ENCODE measurements around the gene DDHD1. TPM values are rescaled to one million over a fixed set of nuclear protein-coding genes. Genes with fewer than 3 reads are reported as not detected.
"Not testable (repeated sequence)": the region's sequence is repeated elsewhere in the genome, so short reads cannot be mapped to it uniquely, and the experiment has no call there.

The DDHD1 gene
- total and polyA plus RNA-seq, 2 experiments from 2014 or later, result 15.2 to 25.9 TPM

- H3K36me3 ChIP-seq, result no peaks in the 10 kb centered on the region
- H3K9me3 ChIP-seq (ENCODE audit: low read depth), result no peaks in the 10 kb centered on the region
- no peaks in the 10 kb centered on the region for H3K4me1 ChIP-seq (ENCODE audit: low read depth)
- H3K27ac ChIP-seq, result peak overlapping the region; percentile 14
- TF ChIP-seq CTCF (IDR thresholded peaks at IDR 0.05; ENCODE audit: low read depth, low read length), result no peak
- DNase-seq (ENCODE audit: low read depth in 1 of 2, low spot score in 1 of 2), result no peak
- no peak overlapping the region for H3K4me3 ChIP-seq
- H3K27me3 ChIP-seq, result no peaks in the 10 kb centered on the region
Measured at GRCh38 chr14:53127832-53128231, 25.3 kb downstream of the DDHD1 start.

- Histone ChIP-seq H3K27ac (no peak overlapping the region), H3K4me1 (ENCODE audit: low read depth) (no peaks in the 10 kb centered on the region), H3K9me3 (ENCODE audit: low read depth) (no peaks in the 10 kb centered on the region), H3K27me3 (no peaks in the 10 kb centered on the region), H3K36me3 (no peaks in the 10 kb centered on the region), H3K4me3 (no peak overlapping the region)
- TF ChIP-seq CTCF (IDR thresholded peaks at IDR 0.05; ENCODE audit: low read depth, low read length), result no peak
- no peak for DNase-seq (ENCODE audit: low read depth in 1 of 2, low spot score in 1 of 2)
Measured at GRCh38 chr14:53127151-53127550, 26.0 kb downstream of the DDHD1 start.

GRCh38 chr14:53126731-53127130 lies 26.4 kb downstream of the DDHD1 start:
- no peak overlapping the region for H3K27ac ChIP-seq
- H3K27me3 ChIP-seq, result no peaks in the 10 kb centered on the region
- TF ChIP-seq CTCF (IDR thresholded peaks at IDR 0.05; ENCODE audit: low read depth, low read length), result no peak

GRCh38 chr14:53124786-53125185 lies 28.3 kb downstream of the DDHD1 start:
- H3K4me3 ChIP-seq, result no peak overlapping the region
- DNase-seq (ENCODE audit: low read depth in 1 of 2, low spot score in 1 of 2), result no peak

More at GRCh38 chr14:53126731-53127130, 26.4 kb downstream of the DDHD1 start:
- Histone ChIP-seq H3K4me3 (no peak overlapping the region), H3K36me3 (no peaks in the 10 kb centered on the region), H3K4me1 (ENCODE audit: low read depth) (no peaks in the 10 kb centered on the region), H3K9me3 (ENCODE audit: low read depth) (no peaks in the 10 kb centered on the region)
- DNase-seq (ENCODE audit: low read depth in 1 of 2, low spot score in 1 of 2), result no peak

GRCh38 chr14:53121419-53121818 lies 31.7 kb downstream of the DDHD1 start:
- not testable (repeated sequence) for H3K36me3 ChIP-seq; H3K27me3 ChIP-seq; H3K4me3 ChIP-seq; H3K4me1 ChIP-seq (ENCODE audit: low read depth); H3K9me3 ChIP-seq (ENCODE audit: low read depth); DNase-seq (ENCODE audit: low read depth in 1 of 2, low spot score in 1 of 2); H3K27ac ChIP-seq

More at GRCh38 chr14:53124786-53125185, 28.3 kb downstream of the DDHD1 start:
- Histone ChIP-seq H3K27me3 (no peaks in the 10 kb centered on the region), H3K9me3 (ENCODE audit: low read depth) (no peaks in the 10 kb centered on the region), H3K4me1 (ENCODE audit: low read depth) (no peaks in the 10 kb centered on the region), H3K27ac (no peak overlapping the region), H3K36me3 (no peaks in the 10 kb centered on the region)
- TF ChIP-seq CTCF (IDR thresholded peaks at IDR 0.05; ENCODE audit: low read depth, low read length), result no peak

GRCh38 chr14:53117479-53117878 lies 35.6 kb downstream of the DDHD1 start:
- not testable (repeated sequence) for H3K27ac ChIP-seq; H3K9me3 ChIP-seq (ENCODE audit: low read depth); DNase-seq (ENCODE audit: low read depth in 1 of 2, low spot score in 1 of 2)

GRCh38 chr14:53113989-53114388 lies 39.1 kb downstream of the DDHD1 start:
- Histone ChIP-seq H3K4me1 (ENCODE audit: low read depth) (no peaks in the 10 kb centered on the region), H3K27me3 (no peaks in the 10 kb centered on the region), H3K27ac (no peak overlapping the region), H3K4me3 (no peak overlapping the region), H3K36me3 (no peaks in the 10 kb centered on the region), H3K9me3 (ENCODE audit: low read depth) (no peaks in the 10 kb centered on the region)
- no peak for DNase-seq (ENCODE audit: low read depth in 1 of 2, low spot score in 1 of 2)
- no peak for TF ChIP-seq CTCF (IDR thresholded peaks at IDR 0.05; ENCODE audit: low read depth, low read length)

More at GRCh38 chr14:53117479-53117878, 35.6 kb downstream of the DDHD1 start:
- H3K4me3 ChIP-seq; H3K27me3 ChIP-seq; H3K36me3 ChIP-seq; H3K4me1 ChIP-seq (ENCODE audit: low read depth): not testable (repeated sequence)
